NCI-H526 treated with DMSO at 0.1 percent for 48 hours (cell line): ENCODE results near the gene CANT1.

Experiments
- DNase-seq: peaks from one replicate; lab custom pipeline; 2025; lab: John Stamatoyannopoulos, UW

CANT1 gene

GRCh38 chr17:79009397-79010303 lies at the start of gene CANT1:
TSS of gene CANT1 (minus strand) at chr17:79009764. CDS start at chr17:78997622, 12,142 bp downstream.
- DNase-seq: peak; percentile 72

- no peak for DNase-seq
These were observed 48.3 kb upstream of the CANT1 start for GRCh38 chr17:79057737-79058385.

- DNase-seq: no peak
These were observed 45.6 kb upstream of the CANT1 start for GRCh38 chr17:79055197-79055596.

- no peak for DNase-seq
These were observed 44.8 kb upstream of the CANT1 start for GRCh38 chr17:79054200-79054960.

GRCh38 chr17:79053251-79053925 lies 43.8 kb upstream of the CANT1 start:
- no peak for DNase-seq

GRCh38 chr17:79052131-79052530 lies 42.6 kb upstream of the CANT1 start:
- no peak for DNase-seq

GRCh38 chr17:79051306-79051705 lies 41.7 kb upstream of the CANT1 start:
- DNase-seq: no peak

GRCh38 chr17:79050551-79050950 lies 41.0 kb upstream of the CANT1 start:
- no peak for DNase-seq

- no peak for DNase-seq
These were observed 40.3 kb upstream of the CANT1 start for GRCh38 chr17:79049821-79050220.

GRCh38 chr17:79048826-79049755 lies 39.5 kb upstream of the CANT1 start:
- DNase-seq: no peak

GRCh38 chr17:79047923-79048825 lies 38.6 kb upstream of the CANT1 start:
- DNase-seq: no peak

- DNase-seq: no peak
These were observed 37.8 kb upstream of the CANT1 start for GRCh38 chr17:79047291-79047920.

- DNase-seq: no peak
These were observed 37.3 kb upstream of the CANT1 start for GRCh38 chr17:79046916-79047280.

- peak; percentile 23 for DNase-seq
These were observed 36.8 kb upstream of the CANT1 start for GRCh38 chr17:79046197-79046915.

- DNase-seq: peak; percentile 55
These were observed 36.3 kb upstream of the CANT1 start for GRCh38 chr17:79045842-79046196.

- no peak for DNase-seq
These were observed 35.6 kb upstream of the CANT1 start for GRCh38 chr17:79045001-79045729.

- DNase-seq: no peak
These were observed 34.9 kb upstream of the CANT1 start for GRCh38 chr17:79044462-79044861.

GRCh38 chr17:79043931-79044320 lies 34.4 kb upstream of the CANT1 start:
- DNase-seq: no peak
